Measurements from ENCODE around the gene ITGBL1. TPM values are rescaled to one million over a fixed set of nuclear protein-coding genes. Genes with fewer than 3 reads are reported as not detected.

Gene ITGBL1
- total and polyA plus RNA-seq, 2 donors (not counting 1 experiment from before 2014, with no cell fraction given) = not detected

DNA sequence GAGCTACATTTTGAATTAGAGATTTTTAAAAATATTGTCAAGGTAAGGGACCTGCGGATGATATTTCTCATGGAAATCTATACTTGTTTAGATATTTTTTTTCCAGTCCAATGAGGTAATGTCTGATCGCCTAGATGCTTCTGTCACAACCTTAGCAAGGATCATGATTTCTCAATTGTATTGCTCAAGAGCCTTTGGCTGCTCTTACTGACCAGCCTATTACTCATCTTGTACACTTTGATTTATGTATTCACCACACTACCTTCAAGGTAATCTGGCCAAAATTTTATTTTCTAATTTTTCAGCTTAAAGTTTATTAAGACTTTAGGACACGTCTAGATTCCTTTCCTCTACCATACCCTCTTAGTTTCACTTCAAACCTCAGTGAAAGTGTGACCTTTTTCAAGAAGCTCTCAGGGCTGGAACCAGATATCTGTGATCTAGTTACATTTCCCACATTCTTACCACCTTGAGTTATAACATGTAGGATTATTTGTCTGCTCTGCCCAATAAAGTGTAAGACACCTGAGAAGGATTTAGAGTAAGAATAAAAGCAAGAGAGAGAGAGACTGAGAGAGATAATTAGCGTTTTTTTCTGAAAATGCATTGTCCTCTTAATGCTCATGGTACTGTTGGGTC is 197.1 kb downstream of the ITGBL1 start:
- Mint-ChIP-seq H3K9me3 (ENCODE audit: insufficient read depth) (peaks cover 1% of the 10 kb centered on the region), H3K4me3 (no peak overlapping the region), H3K27me3 (peaks cover 14% of the 10 kb centered on the region), H3K4me1 (peaks cover 2% of the 10 kb centered on the region), H3K27ac (no peak overlapping the region)
- POLR2A ChIA-PET = no interaction called here
- H3K36me3 ChIP-seq (replicated peaks in 1 of 2; ENCODE audit: control extremely low read depth in 1 of 2, control insufficient read depth in 1 of 2, extremely low read depth in 1 of 2, insufficient read depth in 2 of 2, low read length in 1 of 2) = no peaks in the 10 kb centered on the region
- H3K4me1 ChIP-seq (ENCODE audit: control insufficient read depth in 2 of 2, insufficient read depth in 2 of 2, low read length in 2 of 2) = no peaks in the 10 kb centered on the region
- H2AFZ ChIP-seq (ENCODE audit: insufficient read depth, low read depth, low read length, poor library complexity, severe bottlenecking) = no peak overlapping the region
- no peak overlapping the region for H3K9ac ChIP-seq (ENCODE audit: low read length)
- ATAC-seq (ENCODE audit: low read depth) = no peak
- H3K9me3 ChIP-seq (ENCODE audit: control extremely low read depth in 1 of 3, control insufficient read depth in 2 of 3, insufficient read depth in 1 of 3, low read length in 2 of 3) = no peaks in the 10 kb centered on the region
- H3K27me3 ChIP-seq (replicated peaks in 1 of 4; ENCODE audit: control extremely low read depth in 1 of 4, control insufficient read depth in 3 of 4, insufficient read depth in 4 of 4, low read length in 3 of 4) = no peaks in the 10 kb centered on the region
- 70% methylated on average over 2 of the region's 4 CpGs for WGBS (ENCODE audit: insufficient coverage)
- no peak for DNase-seq
- no peak overlapping the region for H3K27ac ChIP-seq (ENCODE audit: low read length in 2 of 2)
- H3K4me3 ChIP-seq (ENCODE audit: control extremely low read depth in 1 of 5, extremely low read depth in 1 of 5, insufficient read depth in 1 of 5, low read depth in 2 of 5, low read length in 4 of 5) = no peak overlapping the region
- intact Hi-C loops (cut with micrococcal nuclease) = no loop called here
- no peaks in the 10 kb centered on the region for H4K20me1 ChIP-seq (ENCODE audit: control insufficient read depth, insufficient read depth, low read length, poor library complexity, severe bottlenecking)
- TF ChIP-seq EZH2 (IDR thresholded peaks at IDR 0.05; ENCODE audit: borderline replicate concordance, insufficient read depth, low read depth, low read length, poor library complexity, severe bottlenecking) (no peak), CTCF (IDR thresholded peaks at IDR 0.05) (no peak)
- H3K4me2 ChIP-seq (replicated peaks; ENCODE audit: low read depth, low read length, poor library complexity, severe bottlenecking) = no peak overlapping the region
- CTCF ChIA-PET = no interaction called here
- H3K79me2 ChIP-seq (ENCODE audit: control insufficient read depth, insufficient read depth, low read length) = no peaks in the 10 kb centered on the region

- intact Hi-C loops (cut with micrococcal nuclease) = no loop called here
- Mint-ChIP-seq H3K27me3 (peaks cover 7% of the 10 kb centered on the region), H3K4me3 (no peak overlapping the region), H3K27ac (no peak overlapping the region), H3K9me3 (ENCODE audit: insufficient read depth) (peaks cover 1% of the 10 kb centered on the region), H3K4me1 (peaks cover 9% of the 10 kb centered on the region)
- ATAC-seq (ENCODE audit: low read depth) = no peak
- H3K9me3 ChIP-seq (ENCODE audit: control extremely low read depth in 1 of 3, control insufficient read depth in 2 of 3, insufficient read depth in 1 of 3, low read length in 2 of 3) = no peaks in the 10 kb centered on the region
- 87% methylated on average over 3 of the region's 4 CpGs for WGBS (ENCODE audit: insufficient coverage)
- H3K9ac ChIP-seq (ENCODE audit: low read length) = no peak overlapping the region
- peaks cover 3 to 4% of the 10 kb centered on the region in 2 donors for H3K4me1 ChIP-seq (ENCODE audit: control insufficient read depth in 2 of 2, insufficient read depth in 2 of 2, low read length in 2 of 2)
- no peaks in the 10 kb centered on the region for H4K20me1 ChIP-seq (ENCODE audit: control insufficient read depth, insufficient read depth, low read length, poor library complexity, severe bottlenecking)
- TF ChIP-seq EZH2 (IDR thresholded peaks at IDR 0.05; ENCODE audit: borderline replicate concordance, insufficient read depth, low read depth, low read length, poor library complexity, severe bottlenecking) = no peak
- TF ChIP-seq CTCF (IDR thresholded peaks at IDR 0.05) = no peak
- no peak overlapping the region for H3K4me2 ChIP-seq (replicated peaks; ENCODE audit: low read depth, low read length, poor library complexity, severe bottlenecking)
- no peak overlapping the region for H3K27ac ChIP-seq (ENCODE audit: low read length in 2 of 2)
- H3K4me3 ChIP-seq (ENCODE audit: control extremely low read depth in 1 of 5, extremely low read depth in 1 of 5, insufficient read depth in 1 of 5, low read depth in 2 of 5, low read length in 4 of 5) = no peak overlapping the region
- no peak for DNase-seq
- no peak overlapping the region for H2AFZ ChIP-seq (ENCODE audit: insufficient read depth, low read depth, low read length, poor library complexity, severe bottlenecking)
- H3K36me3 ChIP-seq (replicated peaks in 1 of 2; ENCODE audit: control extremely low read depth in 1 of 2, control insufficient read depth in 1 of 2, extremely low read depth in 1 of 2, insufficient read depth in 2 of 2, low read length in 1 of 2) = no peaks in the 10 kb centered on the region
- H3K27me3 ChIP-seq (replicated peaks in 1 of 4; ENCODE audit: control extremely low read depth in 1 of 4, control insufficient read depth in 3 of 4, insufficient read depth in 4 of 4, low read length in 3 of 4) = no peaks in the 10 kb centered on the region
- ChIA-PET POLR2A (no interaction called here), CTCF (no interaction called here)
- no peaks in the 10 kb centered on the region for H3K79me2 ChIP-seq (ENCODE audit: control insufficient read depth, insufficient read depth, low read length)
Measured at GRCh38 chr13:101654883-101655282, 202.4 kb downstream of the ITGBL1 start.

Measured in B cell (primary cell).